NCI-H226 (cell line): ENCODE data around the gene ATP13A2.
A peak's percentile ranks its signal among the peaks of the same experiment; 100 is the strongest.

Source experiments
- DNase-seq: peaks from one replicate; pipeline ENCODE4 v3.0.0-alpha.2; 2015

Gene ATP13A2

DNA sequence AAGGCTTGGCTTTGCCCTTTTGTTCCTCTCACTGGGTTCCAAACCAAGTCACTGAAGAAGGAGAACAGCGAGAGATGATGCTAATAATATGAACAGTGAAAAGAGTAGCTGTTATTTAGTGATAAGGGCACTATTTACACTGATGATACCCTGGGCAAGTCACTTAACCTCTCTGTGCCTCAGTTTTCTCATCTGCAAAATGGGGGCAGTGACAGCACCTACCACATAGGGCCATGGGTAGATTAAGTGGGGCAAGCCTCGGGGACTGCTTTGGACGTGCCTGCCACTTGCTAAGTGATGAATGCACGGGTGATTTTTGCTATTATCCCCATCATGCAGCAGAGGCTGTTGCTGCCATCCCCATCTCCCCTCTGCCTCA is 9.2 kb downstream of the ATP13A2 start:
- no peak for DNase-seq

GRCh38 chr1:17001760-17002523 is 9.8 kb downstream of the ATP13A2 start:
- DNase-seq = no peak

GRCh38 chr1:16999863-17000262 is 11.9 kb downstream of the ATP13A2 start:
- DNase-seq = no peak

DNA sequence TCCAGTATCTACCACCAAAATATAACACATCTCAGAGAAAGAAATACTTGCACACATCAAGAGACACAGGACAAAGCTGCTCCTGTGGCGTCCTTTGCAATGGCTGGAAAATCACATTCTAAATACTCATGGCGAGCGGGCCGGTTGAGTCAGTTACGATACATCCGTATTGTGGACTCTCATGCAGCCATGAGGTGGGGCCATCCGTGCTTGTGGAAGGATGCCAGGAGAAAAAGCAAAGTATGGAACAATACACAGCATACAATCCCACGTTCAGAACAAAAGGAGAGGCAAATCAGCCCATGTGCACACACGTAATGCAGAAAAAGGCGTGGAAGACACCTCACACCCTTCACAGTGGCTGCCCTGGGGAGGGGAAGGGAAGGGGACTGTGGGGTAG is 13.1 kb downstream of the ATP13A2 start:
- DNase-seq = no peak

DNA sequence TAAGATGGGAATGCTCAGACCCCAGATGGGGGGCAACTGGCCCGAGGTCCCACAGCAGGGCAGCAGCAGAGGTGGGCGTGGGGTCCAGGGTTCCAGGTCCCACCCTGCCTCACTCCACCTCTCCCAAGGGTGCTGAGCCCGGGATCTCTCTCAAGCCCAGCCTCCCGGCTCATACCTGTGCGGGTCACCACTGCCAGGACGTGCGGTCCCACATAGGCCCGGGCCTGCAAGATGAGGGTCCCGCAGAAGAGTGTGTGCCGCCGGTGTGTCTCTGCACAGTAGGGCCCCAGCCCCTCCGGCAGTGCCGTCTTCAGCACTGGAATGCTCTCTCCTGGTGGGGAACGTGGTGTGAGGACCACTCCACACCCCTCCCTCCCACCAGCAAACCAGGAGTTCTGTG is 14.9 kb downstream of the ATP13A2 start:
- no peak for DNase-seq

DNA sequence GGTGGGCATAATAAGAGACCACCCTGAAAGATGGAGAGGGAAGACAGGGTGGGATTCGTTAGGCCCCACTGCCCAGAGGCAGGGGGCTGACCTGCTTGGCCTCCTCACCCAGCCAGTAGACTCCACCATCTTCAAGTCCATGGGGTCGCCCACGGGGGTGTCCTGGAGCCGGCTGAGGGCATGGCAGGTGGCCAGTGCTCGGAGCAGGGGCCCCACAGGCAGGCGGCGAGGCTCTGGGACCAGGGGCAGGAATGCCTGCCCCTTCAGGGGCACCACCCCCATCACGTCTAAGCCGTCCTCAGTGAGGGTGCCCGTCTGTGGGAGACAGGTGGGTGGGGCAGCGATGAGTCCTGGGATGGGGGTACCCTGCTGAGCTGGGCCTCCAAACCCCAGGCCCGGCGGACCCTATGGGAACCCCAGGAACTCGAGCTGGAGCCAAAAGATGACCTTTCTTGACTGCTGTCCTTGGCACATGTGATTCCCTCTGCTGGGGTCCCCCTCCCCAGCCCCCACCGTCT is 18.1 kb downstream of the ATP13A2 start:
- no peak for DNase-seq

- no peak for DNase-seq
Measured at GRCh38 chr1:16992675-16993074, 19.1 kb downstream of the ATP13A2 start.

GRCh38 chr1:16992102-16992501 is 19.6 kb downstream of the ATP13A2 start:
- DNase-seq = no peak

DNA sequence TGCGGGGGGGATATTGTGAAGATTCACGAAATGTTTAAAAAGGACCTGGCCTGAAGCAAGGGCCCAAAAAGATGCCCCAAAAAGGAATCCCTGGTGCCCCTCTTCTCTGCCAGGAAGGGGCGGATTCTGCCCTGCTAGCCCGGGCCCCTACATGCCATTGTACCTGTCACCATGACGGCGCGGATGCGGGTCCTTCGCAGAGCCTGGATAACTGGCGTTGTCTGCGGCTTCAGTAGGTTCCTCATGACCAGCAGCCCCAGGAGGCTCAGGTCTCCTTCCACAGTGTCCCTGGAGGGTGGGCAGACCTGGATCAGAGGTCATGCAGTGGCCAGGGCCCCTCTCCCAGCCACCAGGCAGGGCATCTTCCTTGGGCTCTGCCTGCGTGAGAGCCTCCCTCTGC is 20.2 kb downstream of the ATP13A2 start:
- DNase-seq = no peak

- no peak for DNase-seq
Measured at GRCh38 chr1:16989676-16990391, 21.9 kb downstream of the ATP13A2 start.

DNA sequence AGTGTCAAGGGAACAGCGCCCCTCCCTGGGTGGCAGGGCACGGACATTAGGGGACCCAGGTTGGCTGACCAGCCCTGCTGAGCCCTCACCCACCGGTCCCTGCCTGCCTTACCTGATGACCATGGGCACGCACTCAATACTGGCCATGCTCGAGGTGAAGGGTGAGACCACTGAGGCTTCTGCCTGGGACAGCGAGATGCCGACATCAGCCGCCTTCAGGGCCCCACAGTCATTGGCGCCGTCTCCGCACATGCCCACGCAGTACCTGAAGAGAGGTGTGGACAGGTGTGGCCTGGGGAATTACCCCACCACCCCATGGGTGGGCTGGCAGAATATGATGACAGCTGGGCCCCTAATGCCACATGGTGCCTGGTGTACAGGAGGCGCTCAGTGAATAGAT is 23.5 kb downstream of the ATP13A2 start:
- DNase-seq = no peak

DNA sequence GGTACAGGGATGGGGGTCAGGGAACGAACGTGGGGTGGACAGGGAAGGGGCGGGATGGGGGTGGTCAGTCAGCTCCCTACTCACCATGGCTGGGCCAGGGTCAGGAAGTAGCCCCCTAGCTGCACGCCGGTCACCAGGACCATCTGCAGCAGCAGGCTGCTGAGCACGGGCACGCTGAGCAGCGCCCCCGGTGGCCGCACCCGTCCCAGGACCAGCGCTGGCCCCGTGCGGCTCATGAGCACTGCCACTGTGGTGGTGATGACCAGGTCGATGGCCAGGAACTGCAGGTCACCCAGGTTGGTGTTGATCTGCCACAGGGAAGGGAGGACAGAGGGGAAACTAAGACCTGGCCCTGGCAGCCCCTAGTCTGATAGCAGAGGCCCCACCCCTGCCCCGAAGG is 24.8 kb downstream of the ATP13A2 start:
- DNase-seq = no peak

DNA sequence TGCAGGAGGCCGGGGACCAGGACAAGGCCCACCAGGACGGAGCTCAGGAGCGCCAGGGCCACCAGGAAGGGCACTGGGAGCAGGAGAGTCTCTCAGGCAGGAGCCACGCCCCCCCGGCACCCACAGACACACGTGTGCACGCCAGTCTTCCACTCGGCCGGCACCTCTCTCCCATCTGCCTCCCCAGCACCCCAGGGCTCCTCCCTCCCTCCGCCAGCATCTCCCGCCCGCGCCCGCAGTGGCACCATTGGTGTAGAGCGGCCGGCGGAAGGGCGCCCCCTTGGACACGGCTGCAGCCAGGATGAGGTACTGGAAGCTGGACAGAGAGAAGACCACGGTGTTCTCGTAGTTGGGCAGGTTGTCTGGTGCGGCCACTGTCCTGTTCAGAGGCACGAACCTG is 25.2 kb downstream of the ATP13A2 start:
- DNase-seq = no peak

GRCh38 chr1:16986113-16986512 is 25.6 kb downstream of the ATP13A2 start:
- DNase-seq = no peak

DNA sequence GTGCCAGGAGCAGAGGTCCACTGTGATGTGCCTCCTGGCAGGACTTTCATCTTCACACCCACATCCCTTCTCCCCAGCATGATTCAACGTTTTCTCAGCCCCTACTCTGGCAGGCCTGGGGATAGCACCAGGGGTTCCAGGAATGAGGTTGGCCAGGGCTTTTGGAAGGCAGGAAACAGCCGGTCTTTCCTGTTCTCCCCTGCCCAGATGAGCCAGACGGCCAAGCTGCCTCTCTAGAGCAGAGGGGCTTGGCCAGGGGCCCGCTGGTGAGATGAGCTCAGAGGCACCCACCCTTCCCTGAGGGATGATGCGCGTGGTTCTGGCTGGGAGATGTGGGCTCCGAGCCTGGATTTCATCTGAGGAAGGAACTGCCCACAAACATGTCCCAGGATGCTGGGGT is 27.0 kb downstream of the ATP13A2 start:
- DNase-seq = peak; percentile 99

GRCh38 chr1:16983649-16984048 is 28.1 kb downstream of the ATP13A2 start:
- no peak for DNase-seq

DNA sequence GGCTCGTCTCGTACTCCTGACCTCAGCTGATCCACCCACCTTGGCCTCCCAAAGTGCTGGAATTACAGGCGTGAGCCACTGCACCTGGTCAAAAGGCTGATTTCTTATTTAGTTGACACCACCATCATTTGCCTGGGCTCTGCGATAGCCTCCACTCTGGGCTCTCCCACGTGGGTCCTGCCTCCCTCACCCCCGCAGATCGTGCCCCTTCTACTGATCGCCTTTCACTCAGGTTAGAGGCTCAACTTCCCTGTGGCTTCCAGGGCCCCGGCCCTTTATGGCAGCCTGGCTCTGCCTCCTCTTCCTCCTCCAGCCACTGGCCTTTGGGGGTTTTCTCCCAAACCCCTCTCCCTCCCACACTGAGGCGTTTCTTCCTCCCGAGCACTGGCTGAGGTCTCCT is 28.8 kb downstream of the ATP13A2 start:
- DNase-seq = no peak

DNA sequence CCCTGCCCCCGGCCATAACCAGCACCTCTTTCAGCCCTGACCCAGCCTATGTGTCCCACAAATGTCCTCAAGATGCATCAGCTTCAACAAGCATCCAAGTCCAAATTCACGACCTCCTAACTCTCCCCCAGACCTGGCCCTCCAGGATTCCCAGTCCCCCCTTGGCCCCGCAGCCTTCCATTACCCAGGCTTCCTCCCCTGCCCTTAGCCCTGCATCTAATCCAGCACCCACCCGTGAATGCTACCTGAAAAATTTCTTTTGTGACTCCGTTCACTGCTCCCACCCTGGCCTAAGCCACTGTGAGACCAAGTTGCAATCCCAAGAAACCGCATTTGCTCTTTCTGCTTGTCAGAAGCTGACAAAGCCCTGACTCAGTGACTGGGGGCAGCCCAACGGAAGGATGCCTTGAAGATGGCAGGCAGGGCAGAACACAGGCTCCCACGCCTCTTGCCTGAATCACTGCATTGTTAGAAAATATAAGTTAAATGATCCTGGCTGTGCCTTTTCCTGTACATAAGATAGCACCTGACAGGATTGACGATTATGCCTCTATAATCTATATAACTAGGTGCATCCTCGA is 30.4 kb downstream of the ATP13A2 start:
- DNase-seq = peak; percentile 88

- DNase-seq = peak; percentile 47
Measured at GRCh38 chr1:16980473-16981268, 31.1 kb downstream of the ATP13A2 start, which contains the start of gene MFAP2. Gene MFAP2, minus strand, starts transcription at chr1:16980620. Its CDS starts 2,347 bp downstream, at chr1:16978273.

GRCh38 chr1:16979475-16980327 is 32.0 kb downstream of the ATP13A2 start:
- no peak for DNase-seq

GRCh38 chr1:16978567-16979474 is 32.9 kb downstream of the ATP13A2 start:
- no peak for DNase-seq
